Upper lobe of left lung (tissue), 4 donors: ENCODE data around the gene TMEM109.

Source experiments
- EP300 ChIP-seq, 4 donors: sonication (generic); formaldehyde crosslinking; IDR thresholded peaks; one replicate each; pipeline ENCODE4 v1.5.1; 2017; ENCODE audit warnings: antibody characterized with exemption in 4 of 4, control low read depth in 2 of 4
- POLR2A ChIP-seq, 4 donors: fragments of 450-650 bp; IDR thresholded peaks; one replicate each; pipeline ENCODE4 v1.5.1; 2016 to 2017; ENCODE audit warnings: antibody characterized with exemption in 4 of 4, mild to moderate bottlenecking in 2 of 4
- TF ChIP-seq, protein P1 (sequence below), 6 experiments: fragments of 450-650 bp in 4 of 6; fragments of 200-600 bp in 2 of 6; sonication (generic) in 2 of 6; IDR thresholded peaks; one replicate each; pipeline ENCODE4 v1.5.1; 2016 to 2019; ENCODE audit warnings: antibody characterized with exemption in 6 of 6

DNA sequence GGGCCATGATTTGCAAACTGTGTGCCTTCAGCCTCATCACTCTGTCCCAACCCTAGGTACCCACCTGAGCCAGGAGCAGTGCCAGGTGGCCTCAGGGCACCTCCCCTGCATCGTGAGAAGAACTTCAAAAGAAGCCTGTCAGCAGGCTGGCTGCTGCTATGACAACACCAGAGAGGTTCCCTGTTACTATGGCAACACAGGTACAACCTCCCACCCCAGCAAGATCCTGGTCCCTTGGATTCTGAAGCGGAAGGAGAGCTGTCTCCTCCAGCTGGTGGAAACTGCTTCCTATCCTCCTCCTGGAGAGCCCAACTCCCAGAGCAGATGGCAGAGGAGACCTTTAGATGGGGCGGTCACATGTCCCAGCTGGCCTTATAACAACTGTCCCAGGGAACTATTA is 43.7 kb upstream of the TMEM109 start:
- TF ChIP-seq, protein P1, sequence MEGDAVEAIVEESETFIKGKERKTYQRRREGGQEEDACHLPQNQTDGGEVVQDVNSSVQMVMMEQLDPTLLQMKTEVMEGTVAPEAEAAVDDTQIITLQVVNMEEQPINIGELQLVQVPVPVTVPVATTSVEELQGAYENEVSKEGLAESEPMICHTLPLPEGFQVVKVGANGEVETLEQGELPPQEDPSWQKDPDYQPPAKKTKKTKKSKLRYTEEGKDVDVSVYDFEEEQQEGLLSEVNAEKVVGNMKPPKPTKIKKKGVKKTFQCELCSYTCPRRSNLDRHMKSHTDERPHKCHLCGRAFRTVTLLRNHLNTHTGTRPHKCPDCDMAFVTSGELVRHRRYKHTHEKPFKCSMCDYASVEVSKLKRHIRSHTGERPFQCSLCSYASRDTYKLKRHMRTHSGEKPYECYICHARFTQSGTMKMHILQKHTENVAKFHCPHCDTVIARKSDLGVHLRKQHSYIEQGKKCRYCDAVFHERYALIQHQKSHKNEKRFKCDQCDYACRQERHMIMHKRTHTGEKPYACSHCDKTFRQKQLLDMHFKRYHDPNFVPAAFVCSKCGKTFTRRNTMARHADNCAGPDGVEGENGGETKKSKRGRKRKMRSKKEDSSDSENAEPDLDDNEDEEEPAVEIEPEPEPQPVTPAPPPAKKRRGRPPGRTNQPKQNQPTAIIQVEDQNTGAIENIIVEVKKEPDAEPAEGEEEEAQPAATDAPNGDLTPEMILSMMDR (IDR thresholded peaks at IDR 0.05), result no peak
- no peak for TF ChIP-seq POLR2A (IDR thresholded peaks at IDR 0.05)
- TF ChIP-seq EP300 (IDR thresholded peaks at IDR 0.05), result no peak
